Fibroblast of lung (primary cell): ENCODE data around the gene GOLGA8B. TPM values are rescaled to one million over a fixed set of nuclear protein-coding genes. Genes with fewer than 3 reads are reported as not detected.

Source experiments
- polyA plus RNA-seq, 2 donors: library from polyadenylated mRNA; depleted of rRNA in 1 of 2; stranded (reverse) in 1 of 2; unstranded in 1 of 2; fragments of >200 nt; gene quantifications; 2 replicates each; pipeline ENCODE4 v1.2.1, GENCODE V29; 2011 to 2012; ENCODE audit warnings: missing spikeins in 1 of 2
- total RNA-seq: library from RNA; depleted of rRNA; stranded (reverse); fragments of >200 nt; gene quantifications from 2 replicates; pipeline ENCODE4 v1.2.1, GENCODE V29; 2014

Gene GOLGA8B
- total and polyA plus RNA-seq, 2 donors (not counting 1 experiment from before 2014, with no cell fraction given) = 14.7 to 19.6 TPM

Other genes starting within 250 kb of the GOLGA8B start
- 18.5 and 26.9 TPM in 2 replicates for gene SLC12A6, start 245.9 kb downstream of the GOLGA8B start, total RNA-seq
- 15.7 and 19.2 TPM in 2 replicates for gene SLC12A6, start 245.9 kb downstream of the GOLGA8B start, polyA plus RNA-seq
- gene NOP10, start 240.5 kb downstream of the GOLGA8B start, total RNA-seq = 151 and 189 TPM in 2 replicates
- gene NOP10, start 240.5 kb downstream of the GOLGA8B start, polyA plus RNA-seq = 277 and 392 TPM in 2 replicates
- not detected in 2 replicates for gene NUTM1, start 240.3 kb downstream of the GOLGA8B start, total RNA-seq
- gene NUTM1, start 240.3 kb downstream of the GOLGA8B start, polyA plus RNA-seq = not detected in 2 replicates
- 6.2 and 6.3 TPM in 2 replicates for gene LPCAT4, start 216.5 kb downstream of the GOLGA8B start, total RNA-seq
- gene LPCAT4, start 216.5 kb downstream of the GOLGA8B start, polyA plus RNA-seq = 21.8 and 24.2 TPM in 2 replicates
- 3.3 and 9.0 TPM in 2 replicates for gene GOLGA8A, start 145.8 kb downstream of the GOLGA8B start, total RNA-seq
- 10.6 and 18.1 TPM in 2 replicates for gene GOLGA8A, start 145.8 kb downstream of the GOLGA8B start, polyA plus RNA-seq
- not detected in 2 replicates for gene GJD2, start 171.3 kb upstream of the GOLGA8B start, total RNA-seq
- not detected in 2 replicates for gene GJD2, start 171.3 kb upstream of the GOLGA8B start, polyA plus RNA-seq
- gene ACTC1, start 211.9 kb upstream of the GOLGA8B start, total RNA-seq = 0.33 TPM in 1 of 2 replicates, not detected in the other
- gene ACTC1, start 211.9 kb upstream of the GOLGA8B start, polyA plus RNA-seq = 0.36 and 0.68 TPM in 2 replicates